GM12872 (cell line): Measurements from ENCODE around the gene LARP1B.

Source experiments
- CTCF ChIP-seq: IDR thresholded peaks from 3 replicates; pipeline ENCODE4 v1.5.1; 2011; ENCODE audit warnings: low read depth, mild to moderate bottlenecking, low read length, moderate library complexity; ENCODE audit not compliant: insufficient read depth

LARP1B gene

GRCh38 chr4:128159967-128160366, 98.9 kb downstream of the LARP1B start:
- no peak for TF ChIP-seq CTCF

- TF ChIP-seq CTCF, result no peak
Measured at GRCh38 chr4:128161138-128161537, 100.0 kb downstream of the LARP1B start.

GRCh38 chr4:128162434-128162833, 101.3 kb downstream of the LARP1B start:
- no peak for TF ChIP-seq CTCF

GRCh38 chr4:128163177-128164117, 102.3 kb downstream of the LARP1B start:
- TF ChIP-seq CTCF, result no peak

GRCh38 chr4:128166982-128167381, 105.9 kb downstream of the LARP1B start:
- TF ChIP-seq CTCF, result no peak

- TF ChIP-seq CTCF, result no peak
Measured at GRCh38 chr4:128168701-128169100, 107.6 kb downstream of the LARP1B start.

GRCh38 chr4:128169245-128169644, 108.1 kb downstream of the LARP1B start:
- no peak for TF ChIP-seq CTCF
